HepG2 (cell line): ENCODE results near the gene SLC6A6. TPM values are rescaled to one million over a fixed set of nuclear protein-coding genes. Genes with fewer than 3 reads are reported as not detected.

ENCODE experiments used
- ATAC-seq: fragments of 200-7000 bp; cut with Tn5 transposase; 3 replicates; pipeline ENCODE4 v1.9.1; 2020; ENCODE audit warnings: mild to moderate bottlenecking, moderate library complexity
- BruUV-seq: library from RNA; stranded (reverse); fragments of 400-500 nt; replicated peaks from 2 replicates; lab custom pipeline; 2021; lab: Mats Ljungman, UMichigan
- CTCF ChIA-PET: fragments of 300-600 bp; formaldehyde crosslinking; extraction: SDS; loops from one replicate; lab custom pipeline; 2021; ENCODE audit warnings: low total read pairs, inconsistent platforms, low intra/inter-chr PET ratio; lab: Yijun Ruan, JAX
- POLR2A ChIA-PET: fragments of 350-600 bp; sonication (Branson Sonifier 250); formaldehyde crosslinking; loops from one replicate; lab custom pipeline; 2020; ENCODE audit warnings: antibody characterized with exemption, inconsistent platforms; lab: Yijun Ruan, JAX
- DNase-seq: peaks from one replicate; pipeline ENCODE4 v3.0.0-alpha.2; 2015; ENCODE audit warnings: low spot score
- FAIRE-seq: peaks from 3 replicates; lab custom pipeline; 2011; peaks lifted over from hg19 to GRCh38; lab: Jason Lieb, UNC
- H2AFZ ChIP-seq: one replicate; pipeline ENCODE4 v1.6.1; 2011; ENCODE audit warnings: low read length, inconsistent platforms
- H3K27ac ChIP-seq: fragments of 300-600 bp; 3 replicates; pipeline ENCODE4 v1.8.0; 2011; ENCODE audit warnings: mixed run types, mild to moderate bottlenecking, mixed read lengths, low read length, inconsistent platforms; ENCODE audit not compliant: insufficient read depth; ENCODE audit errors: extremely low read length
- H3K27me3 ChIP-seq, 2 experiments: fragments of 200-600 bp in 1 of 2; 2 replicates in 1 of 2; 3 replicates in 1 of 2; pipeline versions ENCODE4 v1.6.0 to v1.8.0; 2011; ENCODE audit warnings: low read length in 2 of 2, mild to moderate bottlenecking in 2 of 2, moderate library complexity in 2 of 2, inconsistent platforms in 1 of 2; ENCODE audit not compliant: insufficient read depth in 2 of 2, control insufficient read depth in 1 of 2
- H3K36me3 ChIP-seq, 2 experiments: fragments of 200-600 bp in 1 of 2; replicated peaks in 1 of 2; 2 replicates in 1 of 2; 3 replicates in 1 of 2; pipeline versions ENCODE4 v1.5.1 to v1.8.0; 2011; ENCODE audit warnings: low read length in 2 of 2, inconsistent platforms in 1 of 2; ENCODE audit not compliant: insufficient read depth in 2 of 2, control insufficient read depth in 1 of 2
- H3K4me1 ChIP-seq: 2 replicates; pipeline ENCODE4 v1.5.1; 2012; ENCODE audit warnings: low read length, inconsistent platforms; ENCODE audit not compliant: insufficient read depth
- H3K4me2 ChIP-seq: 2 replicates; pipeline ENCODE4 v1.6.0; 2011; ENCODE audit warnings: low read depth, low read length, inconsistent platforms
- H3K4me3 ChIP-seq, 3 experiments: fragments of 200-600 bp in 1 of 3; sonication (generic), shearing (Covaris generic) in 1 of 3; replicated peaks in 1 of 3; 2 replicates each; pipeline ENCODE4 v1.5.1; 2011 to 2016; ENCODE audit warnings: low read length in 3 of 3, inconsistent platforms in 2 of 3, low read depth in 2 of 3, mild to moderate bottlenecking in 2 of 3, control low read depth in 1 of 3, mixed read lengths in 1 of 3; ENCODE audit not compliant: insufficient read depth in 1 of 3
- H3K79me2 ChIP-seq: one replicate; pipeline ENCODE4 v1.6.1; 2011; ENCODE audit warnings: low read length, inconsistent platforms; ENCODE audit not compliant: insufficient read depth
- H3K9ac ChIP-seq: 2 replicates; pipeline ENCODE4 v1.6.0; 2011; ENCODE audit warnings: mild to moderate bottlenecking, low read depth, low read length, inconsistent platforms; ENCODE audit not compliant: insufficient read depth
- H3K9me3 ChIP-seq: 2 replicates; pipeline ENCODE4 v1.5.1; 2012; ENCODE audit warnings: mild to moderate bottlenecking, low read length
- H4K20me1 ChIP-seq: 2 replicates; pipeline ENCODE4 v1.6.0; 2011; ENCODE audit warnings: inconsistent platforms, mild to moderate bottlenecking, low read length, moderate library complexity; ENCODE audit not compliant: insufficient read depth
- BHLHE40 ChIP-seq: IDR thresholded peaks from 2 replicates; pipeline ENCODE4 v1.6.1; 2011; ENCODE audit warnings: low read length, improper control_type of control experiment
- CBX1 ChIP-seq: IDR thresholded peaks from one replicate; pipeline ENCODE4 v1.6.1; 2016; ENCODE audit warnings: antibody characterized with exemption, low read depth
- HOXA3 ChIP-seq: sonication (generic); formaldehyde crosslinking; IDR thresholded peaks from 2 replicates; pipeline ENCODE4 v1.5.0; 2020; ENCODE audit warnings: missing genetic modification reagents
- PRDM15 ChIP-seq: sonication (generic); formaldehyde crosslinking; IDR thresholded peaks from 2 replicates; pipeline ENCODE4 v1.4.0; 2020; ENCODE audit warnings: missing genetic modification reagents
- RARG ChIP-seq: sonication (generic); formaldehyde crosslinking; IDR thresholded peaks from 2 replicates; pipeline ENCODE4 v1.4.0; 2020; ENCODE audit warnings: low read depth, mild to moderate bottlenecking, missing genetic modification reagents
- RFXAP ChIP-seq: sonication (generic); formaldehyde crosslinking; IDR thresholded peaks from 2 replicates; pipeline ENCODE4 v1.4.0; 2020; ENCODE audit warnings: missing genetic modification reagents, borderline replicate concordance
- SOX13 ChIP-seq, 3 experiments: fragments of 450-650 bp in 1 of 3; sonication (generic) in 1 of 3; formaldehyde crosslinking in 1 of 3; IDR thresholded peaks in 2 of 3; conservative IDR thresholded peaks in 1 of 3; 2 replicates each; pipeline versions ENCODE4 v1.5.0 to v1.6.1; 2016 to 2020; ENCODE audit warnings: antibody characterized with exemption in 1 of 3, mild to moderate bottlenecking in 1 of 3, missing compliant biosample characterization in 1 of 3, missing genetic modification reagents in 1 of 3, moderate library complexity in 1 of 3
- SP1 ChIP-seq, 2 experiments: fragments of 450-650 bp in 1 of 2; sonication (generic) in 1 of 2; formaldehyde crosslinking in 1 of 2; IDR thresholded peaks; 2 replicates each; pipeline versions ENCODE4 v1.4.0 to v1.6.1; 2016 to 2020; ENCODE audit warnings: missing genetic modification reagents in 1 of 2
- TCF7L2 ChIP-seq: IDR thresholded peaks from 2 replicates; pipeline ENCODE4 v1.6.1; 2011; ENCODE audit warnings: mild to moderate bottlenecking, low read depth, low read length, moderate library complexity
- ZKSCAN1 ChIP-seq: fragments of 150-350 bp; IDR thresholded peaks from 2 replicates; pipeline ENCODE4 v1.6.1; 2014; ENCODE audit warnings: low read length
- ZMYM2 ChIP-seq: sonication (generic); formaldehyde crosslinking; IDR thresholded peaks from 2 replicates; pipeline ENCODE4 v1.8.0; 2022; ENCODE audit warnings: mild to moderate bottlenecking, missing genetic modification reagents
- ZNF205 ChIP-seq: IDR thresholded peaks from 2 replicates; pipeline ENCODE4 v1.6.1; 2018; ENCODE audit warnings: missing biosample characterization, missing genetic modification reagents
- ZNF484 ChIP-seq: sonication (generic); formaldehyde crosslinking; IDR thresholded peaks from 2 replicates; pipeline ENCODE4 v1.5.1; 2020; ENCODE audit warnings: mild to moderate bottlenecking, low read depth, missing genetic modification reagents, borderline replicate concordance
- ZNF557 ChIP-seq: sonication (generic); formaldehyde crosslinking; IDR thresholded peaks from 2 replicates; pipeline ENCODE4 v1.4.0; 2020; ENCODE audit warnings: missing genetic modification reagents
- ZSCAN30 ChIP-seq: sonication (generic); formaldehyde crosslinking; IDR thresholded peaks from 2 replicates; pipeline ENCODE4 v1.5.0; 2020; ENCODE audit warnings: mild to moderate bottlenecking, missing genetic modification reagents
- WGBS: methylation state at CpG from one replicate; pipeline ENCODE4 v1.1.6; 2017; ENCODE audit warnings: low lambda C conversion rate; 5-methylcytosine and 5-hydroxymethylcytosine counted together
- in situ Hi-C: cut with HindIII; loops from 2 replicates; pipeline ENCODE4 v1.10.0; 2017; ENCODE audit warnings: low pct_unique_long_range_greater_than_20kb; ENCODE audit not compliant: extremely low pct_ligation_motif_present
- intact Hi-C: fragments of 100-400 bp; cut with micrococcal nuclease; formaldehyde crosslinking; loops from one replicate; pipeline ENCODE4 v1.10.0; 2022; ENCODE audit not compliant: unreplicated experiment
- polyA plus RNA-seq, 8 experiments: library from polyadenylated mRNA; depleted of rRNA in 3 of 8; stranded (reverse) in 7 of 8; unstranded in 1 of 8; fragments of >200 nt; fragmentation: Illumina TruSeq in 4 of 8; extraction: Trizol in 4 of 8; gene quantifications; 2 replicates each; pipeline versions ENCODE4 v1.2.1 to v1.2.3, GENCODE V29; 2011 to 2016; ENCODE audit warnings: low read depth in 4 of 8, missing spikeins in 1 of 8, mixed read lengths in 1 of 8; ENCODE audit not compliant: insufficient read depth in 1 of 8
- total RNA-seq, 5 experiments: library from RNA; depleted of rRNA; stranded (reverse); fragments of >200 nt; fragmentation: Illumina TruSeq; extraction: Trizol; gene quantifications; 2 replicates each; pipeline ENCODE4 v1.2.3, GENCODE V29; 2016; ENCODE audit warnings: low read depth in 1 of 5
- TF ChIP-seq, protein P1 (sequence below): sonication (generic); formaldehyde crosslinking; IDR thresholded peaks from 2 replicates; pipeline ENCODE4 v1.4.0; 2020; ENCODE audit warnings: missing genetic modification reagents, mild to moderate bottlenecking, borderline replicate concordance

Gene SLC6A6
- total and polyA plus RNA-seq, 2 of the 13 experiments (the other 11 are each of a cell fraction or from before 2014, with no cell fraction given) = 14.1 to 20.7 TPM

DNA sequence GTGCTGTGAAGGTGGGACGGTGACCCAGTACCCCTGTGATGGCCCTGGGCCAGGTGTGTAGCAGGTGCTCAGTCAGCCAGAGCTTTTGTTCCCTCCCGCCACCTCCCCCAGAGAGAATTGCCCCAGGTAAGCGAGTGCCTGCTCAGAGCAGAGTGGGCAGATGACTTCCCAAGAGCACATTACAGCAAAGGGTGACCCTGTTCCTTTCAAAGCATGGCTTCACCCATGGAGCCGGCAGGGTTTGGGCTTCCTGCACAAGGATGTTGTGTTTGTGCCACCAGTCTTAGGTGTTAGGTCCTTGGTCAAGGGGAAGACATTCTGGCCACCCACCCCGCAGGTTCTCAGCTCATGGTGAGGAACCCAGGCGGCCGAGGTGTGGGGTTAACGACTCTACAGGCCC, 30.7 kb downstream of the SLC6A6 start:
- Histone ChIP-seq H3K36me3 (peaks cover 1 to 3% of the 10 kb centered on the region in 2 experiments; a peak in 3 of 5 replicates), H3K4me3 (no peak overlapping the region), H2AFZ (no peak overlapping the region), H3K4me2 (no peak overlapping the region), H3K79me2 (peaks cover 7% of the 10 kb centered on the region), H3K4me1 (peaks cover 57% of the 10 kb centered on the region), H3K27me3 (no peaks in the 10 kb centered on the region), H4K20me1 (peaks cover under 1% of the 10 kb centered on the region; the same call in 1 of the 2 replicates), H3K9me3 (no peaks in the 10 kb centered on the region), H3K27ac (peak overlapping the region; percentile 73), H3K9ac (peak overlapping the region; percentile 45)
- in situ Hi-C loops (no loop called here), intact Hi-C loops (no loop called here)
- ATAC-seq (no peak), DNase-seq (no peak), FAIRE-seq (no peak)
- ChIA-PET POLR2A (interaction anchor here (2.1 kb wide), 1 partner anchor 30 kb away, joined by 7 read pairs; the partner anchor contains the start of gene SLC6A6), CTCF (no interaction called here)
- 100% methylated on average over 2 of the region's 8 CpGs for WGBS
- no peak for TF ChIP-seq RFXAP (CRISPR knock-in tag)
- no peak for TF ChIP-seq HOXA3
- TF ChIP-seq ZMYM2 (CRISPR knock-in tag) = no peak
- TF ChIP-seq ZNF484 = no peak
- no peak for TF ChIP-seq TCF7L2
- TF ChIP-seq ZSCAN30 = no peak
- TF ChIP-seq SOX13 (IDR thresholded peaks at IDR 0.05) = no peak
- no peak for TF ChIP-seq SOX13 (CRISPR knock-in tag; conservative IDR thresholded peaks at IDR 0.05 in 1 of 2, IDR thresholded peaks at IDR 0.05 in 1 of 2)
- TF ChIP-seq RARG = no peak
- TF ChIP-seq SP1 (IDR thresholded peaks at IDR 0.05) = no peak
- TF ChIP-seq SP1 (CRISPR knock-in tag; IDR thresholded peaks at IDR 0.05) = no peak
- no peak for TF ChIP-seq ZNF557 (CRISPR knock-in tag)
- no peak for TF ChIP-seq ZNF205 (CRISPR knock-in tag)
- TF ChIP-seq PRDM15 (CRISPR knock-in tag) = no peak
- no peak for TF ChIP-seq ZKSCAN1
- TF ChIP-seq CBX1 = no peak
- no peak for TF ChIP-seq BHLHE40
- TF ChIP-seq, protein P1, sequence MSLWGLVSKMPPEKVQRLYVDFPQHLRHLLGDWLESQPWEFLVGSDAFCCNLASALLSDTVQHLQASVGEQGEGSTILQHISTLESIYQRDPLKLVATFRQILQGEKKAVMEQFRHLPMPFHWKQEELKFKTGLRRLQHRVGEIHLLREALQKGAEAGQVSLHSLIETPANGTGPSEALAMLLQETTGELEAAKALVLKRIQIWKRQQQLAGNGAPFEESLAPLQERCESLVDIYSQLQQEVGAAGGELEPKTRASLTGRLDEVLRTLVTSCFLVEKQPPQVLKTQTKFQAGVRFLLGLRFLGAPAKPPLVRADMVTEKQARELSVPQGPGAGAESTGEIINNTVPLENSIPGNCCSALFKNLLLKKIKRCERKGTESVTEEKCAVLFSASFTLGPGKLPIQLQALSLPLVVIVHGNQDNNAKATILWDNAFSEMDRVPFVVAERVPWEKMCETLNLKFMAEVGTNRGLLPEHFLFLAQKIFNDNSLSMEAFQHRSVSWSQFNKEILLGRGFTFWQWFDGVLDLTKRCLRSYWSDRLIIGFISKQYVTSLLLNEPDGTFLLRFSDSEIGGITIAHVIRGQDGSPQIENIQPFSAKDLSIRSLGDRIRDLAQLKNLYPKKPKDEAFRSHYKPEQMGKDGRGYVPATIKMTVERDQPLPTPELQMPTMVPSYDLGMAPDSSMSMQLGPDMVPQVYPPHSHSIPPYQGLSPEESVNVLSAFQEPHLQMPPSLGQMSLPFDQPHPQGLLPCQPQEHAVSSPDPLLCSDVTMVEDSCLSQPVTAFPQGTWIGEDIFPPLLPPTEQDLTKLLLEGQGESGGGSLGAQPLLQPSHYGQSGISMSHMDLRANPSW (CRISPR knock-in tag) = no peak
- BruUV-seq = no TSS peak
